Osteoblast (primary cell): ENCODE results near the gene RAB3GAP1. TPM values are rescaled to one million over a fixed set of nuclear protein-coding genes. Genes with fewer than 3 reads are reported as not detected.

Experiments
- DNase-seq: peaks from one replicate; pipeline ENCODE4 v3.0.0; 2011; ENCODE audit warnings: low spot score, mixed read lengths; ENCODE audit not compliant: insufficient read length; ENCODE audit errors: missing footprints
- H2AFZ ChIP-seq: 2 replicates; pipeline ENCODE4 v1.6.0; 2011; ENCODE audit warnings: mild to moderate bottlenecking, low read length
- H3K27ac ChIP-seq: 2 replicates; pipeline ENCODE4 v1.5.1; 2011; ENCODE audit warnings: mild to moderate bottlenecking, low read depth, low read length, moderate library complexity
- H3K27me3 ChIP-seq: 2 replicates; pipeline ENCODE4 v1.6.0; 2012; ENCODE audit warnings: mild to moderate bottlenecking, control low read depth, inconsistent platforms, low read length, moderate library complexity; ENCODE audit not compliant: insufficient read depth
- H3K36me3 ChIP-seq: 2 replicates; pipeline ENCODE4 v1.5.1; 2011; ENCODE audit warnings: mild to moderate bottlenecking, low read length, control low read depth, moderate library complexity; ENCODE audit not compliant: insufficient read depth
- H3K4me1 ChIP-seq: 2 replicates; pipeline ENCODE4 v1.5.1; 2011; ENCODE audit warnings: mild to moderate bottlenecking, low read length, control low read depth, moderate library complexity; ENCODE audit not compliant: insufficient read depth
- H3K4me2 ChIP-seq: 2 replicates; pipeline ENCODE4 v1.6.0; 2011; ENCODE audit warnings: mild to moderate bottlenecking, low read length; ENCODE audit not compliant: insufficient read depth
- H3K4me3 ChIP-seq: fragments of 200-600 bp; sonication (generic); 3 replicates; pipeline ENCODE4 v1.5.1; 2012; ENCODE audit warnings: mild to moderate bottlenecking, low read length, inconsistent platforms; ENCODE audit not compliant: insufficient read depth
- H3K79me2 ChIP-seq: 2 replicates; pipeline ENCODE4 v1.6.0; 2012; ENCODE audit warnings: mild to moderate bottlenecking, low read length, control low read depth, inconsistent platforms; ENCODE audit not compliant: insufficient read depth
- H3K9me3 ChIP-seq: 2 replicates; pipeline ENCODE4 v1.5.1; 2011; ENCODE audit warnings: low read depth, low read length, control low read depth
- H4K20me1 ChIP-seq: 2 replicates; pipeline ENCODE4 v1.6.0; 2012; ENCODE audit warnings: mild to moderate bottlenecking, low read length, control low read depth; ENCODE audit not compliant: insufficient read depth
- CTCF ChIP-seq: IDR thresholded peaks from 2 replicates; pipeline ENCODE4 v1.5.1; 2011; ENCODE audit warnings: mild to moderate bottlenecking, low read depth, low read length, moderate library complexity; ENCODE audit errors: extremely low read depth
- total RNA-seq: library from RNA; depleted of rRNA; stranded (reverse); fragments of >200 nt; gene quantifications from 2 replicates; pipeline ENCODE4 v1.2.3, GENCODE V29; 2012

Gene RAB3GAP1
- total RNA-seq, 1 donor = 90.5 TPM

- no peaks in the 10 kb centered on the region for H3K9me3 ChIP-seq
- no peak overlapping the region for H2AFZ ChIP-seq
- no peak overlapping the region for H3K4me2 ChIP-seq
- peak; percentile 14 for TF ChIP-seq CTCF
- no peak overlapping the region for H3K4me3 ChIP-seq
- H3K27me3 ChIP-seq = no peaks in the 10 kb centered on the region
- H3K79me2 ChIP-seq = no peaks in the 10 kb centered on the region
- peaks cover 9% of the 10 kb centered on the region for H3K4me1 ChIP-seq
- H3K27ac ChIP-seq = no peak overlapping the region
- peaks cover 56% of the 10 kb centered on the region for H3K36me3 ChIP-seq
- peaks cover 2% of the 10 kb centered on the region for H4K20me1 ChIP-seq
- no peak for DNase-seq
These were observed 116.2 kb downstream of the RAB3GAP1 start for GRCh38 chr2:135168204-135168856.

GRCh38 chr2:135169900-135170753 is 118.0 kb downstream of the RAB3GAP1 start:
- H3K4me3 ChIP-seq = no peak overlapping the region
- H2AFZ ChIP-seq = no peak overlapping the region
- no peak for TF ChIP-seq CTCF
- H3K36me3 ChIP-seq = peaks cover 44% of the 10 kb centered on the region
- no peak for DNase-seq
- H3K27ac ChIP-seq = no peak overlapping the region
- no peak overlapping the region for H3K4me2 ChIP-seq
- no peaks in the 10 kb centered on the region for H3K9me3 ChIP-seq
- H3K27me3 ChIP-seq = no peaks in the 10 kb centered on the region
- H4K20me1 ChIP-seq = peaks cover 2% of the 10 kb centered on the region
- no peaks in the 10 kb centered on the region for H3K79me2 ChIP-seq
- no peaks in the 10 kb centered on the region for H3K4me1 ChIP-seq

- peaks cover 2% of the 10 kb centered on the region for H4K20me1 ChIP-seq
- H3K4me3 ChIP-seq = no peak overlapping the region
- no peak overlapping the region for H2AFZ ChIP-seq
- no peak overlapping the region for H3K27ac ChIP-seq
- no peaks in the 10 kb centered on the region for H3K27me3 ChIP-seq
- no peak for DNase-seq
- H3K4me1 ChIP-seq = no peaks in the 10 kb centered on the region
- H3K79me2 ChIP-seq = no peaks in the 10 kb centered on the region
- H3K9me3 ChIP-seq = no peaks in the 10 kb centered on the region
- no peak for TF ChIP-seq CTCF
- H3K36me3 ChIP-seq = peaks cover 29% of the 10 kb centered on the region
- no peak overlapping the region for H3K4me2 ChIP-seq
These were observed 122.1 kb downstream of the RAB3GAP1 start for GRCh38 chr2:135174049-135174809.

- no peaks in the 10 kb centered on the region for H3K27me3 ChIP-seq
- H3K4me3 ChIP-seq = no peak overlapping the region
- H3K9me3 ChIP-seq = no peaks in the 10 kb centered on the region
- H3K27ac ChIP-seq = no peak overlapping the region
- no peak for TF ChIP-seq CTCF
- no peaks in the 10 kb centered on the region for H3K4me1 ChIP-seq
- H4K20me1 ChIP-seq = peaks cover 2% of the 10 kb centered on the region
- no peak overlapping the region for H2AFZ ChIP-seq
- H3K36me3 ChIP-seq = peaks cover 24% of the 10 kb centered on the region
- DNase-seq = no peak
- no peak overlapping the region for H3K4me2 ChIP-seq
- no peaks in the 10 kb centered on the region for H3K79me2 ChIP-seq
These were observed 122.7 kb downstream of the RAB3GAP1 start for GRCh38 chr2:135174810-135175093.
